Measurements from ENCODE around the gene PTPRZ1. TPM values are rescaled to one million over a fixed set of nuclear protein-coding genes. Genes with fewer than 3 reads are reported as not detected.

Gene PTPRZ1
- total and polyA plus RNA-seq, 4 donors: 0.07 to 0.17 (median 0.09) TPM; not detected in 1

- H3K9ac ChIP-seq (ENCODE audit: low read depth in 1 of 2, low read length in 2 of 2): no peak overlapping the region
- no peak overlapping the region for H3K27ac ChIP-seq (ENCODE audit: low read depth in 1 of 2, low read length in 2 of 2)
- no peak overlapping the region for H3K4me3 ChIP-seq (ENCODE audit: low read depth in 1 of 3, low read length in 3 of 3)
- TF ChIP-seq HNF4G (IDR thresholded peaks at IDR 0.05) (no peak), TAF1 (conservative IDR thresholded peaks at IDR 0.05) (no peak), ZBTB33 (IDR thresholded peaks at IDR 0.05) (no peak), YY1 (IDR thresholded peaks at IDR 0.05) (no peak), EGR1 (IDR thresholded peaks at IDR 0.05; ENCODE audit: low read depth in 2 of 2) (no peak)
- TF ChIP-seq, protein P1, sequence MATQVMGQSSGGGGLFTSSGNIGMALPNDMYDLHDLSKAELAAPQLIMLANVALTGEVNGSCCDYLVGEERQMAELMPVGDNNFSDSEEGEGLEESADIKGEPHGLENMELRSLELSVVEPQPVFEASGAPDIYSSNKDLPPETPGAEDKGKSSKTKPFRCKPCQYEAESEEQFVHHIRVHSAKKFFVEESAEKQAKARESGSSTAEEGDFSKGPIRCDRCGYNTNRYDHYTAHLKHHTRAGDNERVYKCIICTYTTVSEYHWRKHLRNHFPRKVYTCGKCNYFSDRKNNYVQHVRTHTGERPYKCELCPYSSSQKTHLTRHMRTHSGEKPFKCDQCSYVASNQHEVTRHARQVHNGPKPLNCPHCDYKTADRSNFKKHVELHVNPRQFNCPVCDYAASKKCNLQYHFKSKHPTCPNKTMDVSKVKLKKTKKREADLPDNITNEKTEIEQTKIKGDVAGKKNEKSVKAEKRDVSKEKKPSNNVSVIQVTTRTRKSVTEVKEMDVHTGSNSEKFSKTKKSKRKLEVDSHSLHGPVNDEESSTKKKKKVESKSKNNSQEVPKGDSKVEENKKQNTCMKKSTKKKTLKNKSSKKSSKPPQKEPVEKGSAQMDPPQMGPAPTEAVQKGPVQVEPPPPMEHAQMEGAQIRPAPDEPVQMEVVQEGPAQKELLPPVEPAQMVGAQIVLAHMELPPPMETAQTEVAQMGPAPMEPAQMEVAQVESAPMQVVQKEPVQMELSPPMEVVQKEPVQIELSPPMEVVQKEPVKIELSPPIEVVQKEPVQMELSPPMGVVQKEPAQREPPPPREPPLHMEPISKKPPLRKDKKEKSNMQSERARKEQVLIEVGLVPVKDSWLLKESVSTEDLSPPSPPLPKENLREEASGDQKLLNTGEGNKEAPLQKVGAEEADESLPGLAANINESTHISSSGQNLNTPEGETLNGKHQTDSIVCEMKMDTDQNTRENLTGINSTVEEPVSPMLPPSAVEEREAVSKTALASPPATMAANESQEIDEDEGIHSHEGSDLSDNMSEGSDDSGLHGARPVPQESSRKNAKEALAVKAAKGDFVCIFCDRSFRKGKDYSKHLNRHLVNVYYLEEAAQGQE (IDR thresholded peaks at IDR 0.05): no peak
- TF ChIP-seq, protein P2, sequence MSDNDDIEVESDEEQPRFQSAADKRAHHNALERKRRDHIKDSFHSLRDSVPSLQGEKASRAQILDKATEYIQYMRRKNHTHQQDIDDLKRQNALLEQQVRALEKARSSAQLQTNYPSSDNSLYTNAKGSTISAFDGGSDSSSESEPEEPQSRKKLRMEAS (IDR thresholded peaks at IDR 0.05): no peak
- 73% methylated on average over 2 of the region's 2 CpGs for WGBS
- no peaks in the 10 kb centered on the region for H3K4me1 ChIP-seq (ENCODE audit: control insufficient read depth in 4 of 4, insufficient read depth in 4 of 4, low read length in 3 of 4)
- no peaks in the 10 kb centered on the region for H3K9me3 ChIP-seq (ENCODE audit: control insufficient read depth in 4 of 4, low read length in 3 of 4)
- H3K27me3 ChIP-seq (ENCODE audit: control insufficient read depth in 4 of 4, insufficient read depth in 4 of 4, low read length in 3 of 4): no peaks in the 10 kb centered on the region
- H3K36me3 ChIP-seq (ENCODE audit: control insufficient read depth in 4 of 4, insufficient read depth in 3 of 4, low read depth in 1 of 4, low read length in 3 of 4): no peaks in the 10 kb centered on the region
- DNase-seq (ENCODE audit: low spot score): no peak
These were observed 19.7 kb upstream of the PTPRZ1 start for GRCh38 chr7:121853307-121853706.

DNA sequence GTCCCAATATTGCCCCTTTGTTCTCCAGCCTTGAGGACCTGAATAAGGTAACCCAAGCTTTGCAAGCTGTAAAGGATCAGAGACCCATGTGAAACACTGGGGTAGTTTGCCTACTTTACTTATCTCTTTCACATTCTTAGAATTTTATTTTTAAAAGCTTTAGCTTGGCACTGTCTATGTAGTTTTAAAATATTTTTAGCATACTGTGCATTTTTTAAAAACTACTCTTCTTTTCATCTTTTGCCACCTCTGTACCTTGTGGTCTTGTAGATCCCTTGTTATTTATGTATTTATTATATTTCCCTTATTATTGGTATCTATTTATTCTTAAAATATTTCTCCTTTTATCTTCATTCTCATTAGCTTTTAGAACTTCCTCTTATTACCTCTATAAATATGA lies 12.0 kb upstream of the PTPRZ1 start:
- Histone ChIP-seq H3K36me3 (ENCODE audit: control insufficient read depth in 4 of 4, insufficient read depth in 3 of 4, low read depth in 1 of 4, low read length in 3 of 4) (no peaks in the 10 kb centered on the region), H3K4me1 (ENCODE audit: control insufficient read depth in 4 of 4, insufficient read depth in 4 of 4, low read length in 3 of 4) (no peaks in the 10 kb centered on the region), H3K27ac (ENCODE audit: low read depth in 1 of 2, low read length in 2 of 2) (no peak overlapping the region), H3K27me3 (ENCODE audit: control insufficient read depth in 4 of 4, insufficient read depth in 4 of 4, low read length in 3 of 4) (peaks cover 0 to 3% (median 0%) of the 10 kb centered on the region in 4 donors), H3K4me3 (ENCODE audit: low read depth in 1 of 3, low read length in 3 of 3) (no peak overlapping the region), H3K9ac (ENCODE audit: low read depth in 1 of 2, low read length in 2 of 2) (no peak overlapping the region), H3K9me3 (ENCODE audit: control insufficient read depth in 4 of 4, low read length in 3 of 4) (no peaks in the 10 kb centered on the region)
- no peak for TF ChIP-seq NR2F2 (IDR thresholded peaks at IDR 0.05)
- no peak for TF ChIP-seq ATF3 (IDR thresholded peaks at IDR 0.05)
- no peak for TF ChIP-seq RAD21 (IDR thresholded peaks at IDR 0.05)
- no peak for TF ChIP-seq RXRA (IDR thresholded peaks at IDR 0.05)
- no peak for TF ChIP-seq GABPA (IDR thresholded peaks at IDR 0.05 in 1 of 2, conservative IDR thresholded peaks at IDR 0.05 in 1 of 2)
- no peak for TF ChIP-seq YY1 (IDR thresholded peaks at IDR 0.05)
- no peak for TF ChIP-seq HNF4A (conservative IDR thresholded peaks at IDR 0.05)
- no peak for TF ChIP-seq HNF4G (IDR thresholded peaks at IDR 0.05)
- no peak for TF ChIP-seq EGR1 (IDR thresholded peaks at IDR 0.05; ENCODE audit: low read depth in 2 of 2)
- no peak for TF ChIP-seq SP1 (IDR thresholded peaks at IDR 0.05)
- TF ChIP-seq JUND (IDR thresholded peaks at IDR 0.05): no peak
- TF ChIP-seq, protein P1 (IDR thresholded peaks at IDR 0.05): no peak
- no peak for TF ChIP-seq TAF1 (conservative IDR thresholded peaks at IDR 0.05)
- no peak for TF ChIP-seq FOXA1 (IDR thresholded peaks at IDR 0.05)
- TF ChIP-seq, protein P3, sequence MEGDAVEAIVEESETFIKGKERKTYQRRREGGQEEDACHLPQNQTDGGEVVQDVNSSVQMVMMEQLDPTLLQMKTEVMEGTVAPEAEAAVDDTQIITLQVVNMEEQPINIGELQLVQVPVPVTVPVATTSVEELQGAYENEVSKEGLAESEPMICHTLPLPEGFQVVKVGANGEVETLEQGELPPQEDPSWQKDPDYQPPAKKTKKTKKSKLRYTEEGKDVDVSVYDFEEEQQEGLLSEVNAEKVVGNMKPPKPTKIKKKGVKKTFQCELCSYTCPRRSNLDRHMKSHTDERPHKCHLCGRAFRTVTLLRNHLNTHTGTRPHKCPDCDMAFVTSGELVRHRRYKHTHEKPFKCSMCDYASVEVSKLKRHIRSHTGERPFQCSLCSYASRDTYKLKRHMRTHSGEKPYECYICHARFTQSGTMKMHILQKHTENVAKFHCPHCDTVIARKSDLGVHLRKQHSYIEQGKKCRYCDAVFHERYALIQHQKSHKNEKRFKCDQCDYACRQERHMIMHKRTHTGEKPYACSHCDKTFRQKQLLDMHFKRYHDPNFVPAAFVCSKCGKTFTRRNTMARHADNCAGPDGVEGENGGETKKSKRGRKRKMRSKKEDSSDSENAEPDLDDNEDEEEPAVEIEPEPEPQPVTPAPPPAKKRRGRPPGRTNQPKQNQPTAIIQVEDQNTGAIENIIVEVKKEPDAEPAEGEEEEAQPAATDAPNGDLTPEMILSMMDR (IDR thresholded peaks at IDR 0.05; ENCODE audit: low read depth, low read length, missing input control): no peak
- no peak for TF ChIP-seq ZBTB33 (IDR thresholded peaks at IDR 0.05)
- TF ChIP-seq, protein P2 (IDR thresholded peaks at IDR 0.05): no peak
- DNase-seq (ENCODE audit: low spot score): no peak
